ENCODE results near the gene MT1H. TPM values are rescaled to one million over a fixed set of nuclear protein-coding genes. Genes with fewer than 3 reads are reported as not detected.
"Not testable (repeated sequence)": the region's sequence is repeated elsewhere in the genome, so short reads cannot be mapped to it uniquely, and the experiment has no call there.

The MT1H gene
- not detected for total RNA-seq

DNA sequence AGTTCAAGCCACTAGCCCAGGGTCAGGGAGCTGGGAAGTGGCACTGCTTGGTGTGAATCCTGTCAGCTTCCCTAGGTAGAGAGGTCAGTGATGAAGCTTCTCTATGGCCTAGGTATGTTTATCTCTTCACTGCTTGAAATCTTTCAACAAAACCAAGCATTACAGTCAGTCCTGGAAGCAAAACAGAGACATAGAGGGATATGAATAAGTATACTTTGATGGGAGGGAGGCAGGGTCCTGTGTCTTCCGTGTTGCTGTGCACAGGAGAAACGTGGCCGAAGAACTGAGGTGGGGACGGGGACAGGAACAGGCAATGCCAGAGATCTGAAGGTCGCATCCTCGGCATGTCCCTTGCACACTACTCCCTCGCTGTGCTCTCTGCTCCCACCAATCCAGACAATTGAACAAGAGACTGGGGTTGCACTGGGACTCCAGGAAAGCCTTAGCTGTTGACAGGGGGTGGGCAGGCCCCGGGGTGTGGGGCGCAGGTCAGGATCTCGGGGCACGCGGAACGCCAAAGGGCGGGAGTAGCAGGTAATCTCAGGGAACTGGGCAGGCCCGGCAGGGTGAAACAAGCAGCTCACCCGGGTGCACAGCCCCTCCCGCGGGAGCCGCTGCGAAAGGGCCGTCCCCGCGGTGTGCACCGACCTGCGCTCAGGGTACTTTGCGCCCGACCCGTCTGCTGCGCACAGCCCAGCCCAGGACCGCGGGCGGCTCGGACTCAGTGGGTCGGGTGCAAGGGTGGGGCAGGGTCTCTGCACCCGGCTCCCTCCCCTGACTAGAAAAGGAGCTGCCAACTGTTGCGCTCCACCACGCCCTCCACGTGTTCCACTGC, at the start of gene MT1H:
Gene MT1H, plus strand, starts transcription at position 810 of the 835 bp plus-strand sequence. CDS start 71 bp downstream, outside the sequence.
- H3K4me1 ChIP-seq (ENCODE audit: insufficient read depth, low read length): no peaks in the 10 kb centered on the region
- H3K4me3 ChIP-seq (ENCODE audit: low read length): no peak within 1 kb of the TSS
- no peaks in the 10 kb centered on the region for H3K9me3 ChIP-seq (ENCODE audit: low read depth, low read length)
- peaks cover 93% of the 10 kb centered on the region for H3K27me3 ChIP-seq (ENCODE audit: insufficient read depth, low read length)

DNA sequence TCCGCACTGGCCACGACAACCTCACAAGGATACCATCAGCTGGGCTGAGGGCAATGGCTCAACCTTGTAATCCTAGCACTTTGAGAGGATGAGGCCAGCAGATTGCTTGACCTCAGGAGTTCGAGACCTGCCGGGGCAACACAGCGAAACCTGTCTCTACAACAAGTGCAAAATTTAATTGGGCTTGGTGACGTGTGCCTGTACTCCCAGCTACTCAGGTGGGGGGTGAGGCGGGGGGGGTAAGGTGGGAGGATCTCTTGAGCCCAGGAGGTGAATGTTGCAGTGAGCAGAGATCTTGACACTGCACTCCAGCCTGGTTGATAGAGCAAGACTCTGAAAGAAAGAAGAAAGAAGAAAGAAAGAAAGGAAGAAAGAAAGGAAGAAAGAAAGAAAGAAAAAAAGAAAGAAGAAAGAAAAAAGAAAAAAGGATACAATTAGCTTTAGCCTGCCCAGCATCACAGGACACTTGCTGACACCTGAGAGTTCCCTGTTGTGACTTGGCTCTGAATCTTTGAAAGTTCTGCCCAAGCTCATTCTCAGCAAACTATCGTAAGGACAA, 49.2 kb upstream of the MT1H start:
- H3K4me1 ChIP-seq (ENCODE audit: insufficient read depth, low read length): peaks cover 16% of the 10 kb centered on the region
- no peak overlapping the region for H3K4me3 ChIP-seq (ENCODE audit: low read length)
- H3K9me3 ChIP-seq (ENCODE audit: low read depth, low read length): no peaks in the 10 kb centered on the region
- H3K27me3 ChIP-seq (ENCODE audit: insufficient read depth, low read length): peaks cover 39% of the 10 kb centered on the region

DNA sequence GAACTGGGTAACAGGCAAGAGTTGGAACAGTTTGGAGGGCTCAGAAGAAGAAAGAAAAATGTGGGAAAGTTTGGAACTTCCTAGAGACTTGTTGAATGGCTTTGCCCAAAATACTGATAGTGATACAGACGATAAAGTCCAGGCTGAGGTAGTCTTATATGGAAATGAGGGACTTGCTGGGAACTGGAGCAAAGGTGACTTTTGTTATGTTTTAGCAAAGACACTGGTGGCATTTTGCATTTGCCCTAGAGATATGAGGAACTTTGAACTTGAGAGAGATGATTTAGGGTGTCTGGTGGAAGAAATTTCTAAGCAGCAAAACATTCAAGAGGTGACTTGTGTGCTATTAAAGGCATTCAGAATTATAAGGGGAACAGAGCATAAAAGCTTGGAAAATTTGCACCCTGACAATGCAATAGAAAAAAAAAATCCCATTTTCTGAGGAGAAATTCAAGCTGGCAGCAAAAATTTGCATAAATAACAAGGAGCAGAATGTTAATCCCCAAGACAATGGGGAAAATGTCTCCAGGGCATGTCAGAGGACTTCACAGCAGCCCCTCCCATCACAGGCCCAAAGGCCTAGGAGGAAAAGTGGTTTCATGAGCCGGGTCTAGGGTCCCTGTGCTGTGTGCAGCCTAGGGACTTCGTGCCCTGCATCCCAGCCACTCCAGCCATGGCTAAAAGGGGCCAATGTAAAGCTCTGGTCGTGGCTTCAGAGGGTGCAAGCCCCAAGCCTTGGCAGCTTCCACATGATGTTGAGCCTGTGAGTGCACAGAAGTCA, 47.8 kb upstream of the MT1H start:
- H3K4me3 ChIP-seq (ENCODE audit: low read length); H3K9me3 ChIP-seq (ENCODE audit: low read depth, low read length): not testable (repeated sequence)
- H3K27me3 ChIP-seq (ENCODE audit: insufficient read depth, low read length): peaks cover 41% of the 10 kb centered on the region
- peaks cover 23% of the 10 kb centered on the region for H3K4me1 ChIP-seq (ENCODE audit: insufficient read depth, low read length)

DNA sequence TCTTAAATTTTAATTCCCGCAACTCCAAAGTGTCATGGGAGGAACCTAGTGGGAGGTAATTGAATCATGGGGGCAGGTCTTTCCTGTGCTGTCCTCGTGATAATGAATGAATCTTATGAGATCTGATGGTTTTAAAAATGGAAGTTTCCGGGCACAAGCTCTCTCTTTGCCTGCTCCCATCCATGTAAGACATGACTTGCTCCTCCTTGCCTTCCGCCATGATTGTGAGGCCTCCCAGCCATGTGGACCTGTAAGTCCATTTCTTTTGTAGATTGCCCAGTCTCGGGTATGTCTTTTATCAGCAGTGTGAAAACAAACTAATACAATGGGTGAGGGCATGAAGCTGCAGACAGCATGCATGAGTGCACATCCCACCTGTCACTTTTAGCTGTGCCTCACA, 46.4 kb upstream of the MT1H start:
- H3K4me3 ChIP-seq (ENCODE audit: low read length); H3K9me3 ChIP-seq (ENCODE audit: low read depth, low read length): not testable (repeated sequence)
- H3K4me1 ChIP-seq (ENCODE audit: insufficient read depth, low read length): peaks cover 13% of the 10 kb centered on the region
- H3K27me3 ChIP-seq (ENCODE audit: insufficient read depth, low read length): peaks cover 34% of the 10 kb centered on the region

DNA sequence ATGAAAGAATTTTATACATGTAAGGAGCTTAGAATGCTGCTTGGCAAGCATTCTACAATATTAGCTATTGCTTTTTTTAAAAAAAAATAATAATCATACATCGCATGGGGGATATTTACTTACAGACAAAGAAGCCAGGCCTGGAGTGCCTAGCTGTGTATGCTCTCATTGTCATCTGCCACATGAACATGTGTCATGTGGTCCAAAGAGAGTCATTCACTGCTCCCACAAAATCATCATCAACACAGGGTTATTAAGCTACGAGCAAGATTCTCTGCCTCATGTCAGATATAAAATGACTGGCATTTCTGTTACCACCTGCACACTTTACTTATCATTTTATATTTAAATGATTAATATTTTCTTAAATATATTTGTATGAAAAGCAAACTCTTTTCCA, 46.0 kb upstream of the MT1H start:
- peaks cover 13% of the 10 kb centered on the region for H3K4me1 ChIP-seq (ENCODE audit: insufficient read depth, low read length)
- peaks cover 30% of the 10 kb centered on the region for H3K27me3 ChIP-seq (ENCODE audit: insufficient read depth, low read length)
- no peak overlapping the region for H3K4me3 ChIP-seq (ENCODE audit: low read length)
- no peaks in the 10 kb centered on the region for H3K9me3 ChIP-seq (ENCODE audit: low read depth, low read length)

DNA sequence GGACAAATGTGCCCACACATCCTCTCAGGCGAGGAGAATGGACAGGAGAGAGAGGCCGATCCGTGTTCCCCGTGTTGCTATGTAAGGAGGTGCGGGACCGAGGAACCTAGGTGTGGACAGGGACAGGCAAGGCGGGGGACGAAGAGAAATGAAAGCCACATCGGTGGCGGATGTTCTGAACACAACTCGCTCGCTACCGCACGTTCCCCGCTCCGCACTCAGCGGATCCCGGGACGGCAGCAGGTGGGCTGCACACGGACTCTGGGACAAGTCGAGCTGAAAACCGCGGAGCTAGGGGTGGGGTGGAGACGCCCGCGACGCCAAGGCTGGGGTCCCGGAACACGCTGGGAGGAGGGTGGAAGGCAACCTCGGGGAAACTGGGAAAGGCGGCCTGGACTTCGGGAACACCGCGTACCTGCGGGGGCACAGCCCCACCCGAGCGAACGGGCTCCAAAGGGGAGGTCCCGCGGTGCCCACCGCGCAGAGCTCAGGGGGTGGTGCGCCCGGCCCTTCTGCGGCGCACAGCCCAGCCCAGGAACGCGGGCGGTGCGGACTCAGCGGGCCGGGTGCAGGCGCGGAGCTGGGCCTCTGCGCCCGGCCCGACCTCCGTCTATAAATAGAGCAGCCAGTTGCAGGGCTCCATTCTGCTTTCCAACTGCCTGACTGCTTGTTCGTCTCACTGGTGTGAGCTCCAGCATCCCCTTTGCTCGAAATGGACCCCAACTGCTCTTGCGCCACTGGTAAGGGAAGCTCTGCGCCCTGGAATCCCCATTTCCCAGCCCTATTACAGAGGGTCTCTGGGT, 44.3 kb upstream of the MT1H start, which contains the start of gene MT1E:
Gene MT1E, plus strand, starts transcription at position 642 of the 803 bp plus-strand sequence. Its CDS starts 71 bp downstream, at position 713.
- H3K27me3 ChIP-seq (ENCODE audit: insufficient read depth, low read length): peaks cover 31% of the 10 kb centered on the region
- peaks cover 13% of the 10 kb centered on the region for H3K4me1 ChIP-seq (ENCODE audit: insufficient read depth, low read length)
- no peaks in the 10 kb centered on the region for H3K9me3 ChIP-seq (ENCODE audit: low read depth, low read length)
- H3K4me3 ChIP-seq (ENCODE audit: low read length): peak within 1 kb of the TSS; percentile 48

DNA sequence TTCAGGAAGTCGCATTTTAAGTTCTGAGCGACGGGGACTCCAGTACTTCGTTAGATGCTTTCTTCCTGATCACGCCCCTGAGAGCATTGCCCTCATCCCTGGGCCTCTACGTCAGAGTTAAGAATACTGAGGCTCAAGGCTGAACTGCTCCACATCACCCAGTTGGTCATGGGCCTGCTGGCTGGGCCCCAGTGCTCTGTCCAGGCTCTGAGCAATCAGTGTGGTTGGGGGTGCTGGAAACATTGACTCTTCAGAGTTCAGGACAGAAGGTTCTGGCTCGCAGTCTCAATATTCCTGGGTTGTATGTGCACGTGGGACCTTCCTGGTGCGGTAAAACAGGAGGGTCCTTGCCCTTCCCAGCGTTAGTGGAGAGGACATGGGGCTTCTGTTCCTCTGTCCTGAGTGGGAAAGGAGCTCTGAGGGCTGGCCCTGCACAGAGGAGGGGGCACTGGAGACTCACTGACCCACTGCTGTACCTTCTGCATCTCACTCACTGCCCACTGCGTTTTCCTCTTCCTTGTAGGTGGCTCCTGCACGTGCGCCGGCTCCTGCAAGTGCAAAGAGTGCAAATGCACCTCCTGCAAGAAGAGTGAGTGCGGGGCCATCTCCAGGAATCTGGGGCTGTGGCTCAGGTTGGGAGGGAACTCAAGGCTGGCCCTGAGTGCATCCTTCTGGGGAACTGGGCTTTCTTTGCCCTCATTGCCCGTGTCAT, 43.5 kb upstream of the MT1H start:
- no peaks in the 10 kb centered on the region for H3K9me3 ChIP-seq (ENCODE audit: low read depth, low read length)
- H3K4me1 ChIP-seq (ENCODE audit: insufficient read depth, low read length): peaks cover 13% of the 10 kb centered on the region
- H3K27me3 ChIP-seq (ENCODE audit: insufficient read depth, low read length): peaks cover 39% of the 10 kb centered on the region
- peak overlapping the region; percentile 48 for H3K4me3 ChIP-seq (ENCODE audit: low read length)

DNA sequence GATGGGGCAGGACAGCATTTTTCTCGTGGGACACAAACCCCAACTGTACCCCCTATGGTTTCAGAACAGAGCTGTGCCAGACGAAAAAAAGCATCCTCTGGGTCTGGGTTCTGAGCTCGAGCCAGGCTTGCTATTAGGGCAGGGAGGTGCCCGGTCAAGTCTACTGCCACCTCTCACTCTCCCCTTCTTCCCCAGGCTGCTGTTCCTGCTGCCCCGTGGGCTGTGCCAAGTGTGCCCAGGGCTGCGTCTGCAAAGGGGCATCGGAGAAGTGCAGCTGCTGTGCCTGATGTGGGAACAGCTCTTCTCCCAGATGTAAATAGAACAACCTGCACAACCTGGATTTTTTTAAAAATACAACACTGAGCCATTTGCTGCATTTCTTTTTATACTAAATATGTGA, 42.9 kb upstream of the MT1H start:
- no peaks in the 10 kb centered on the region for H3K9me3 ChIP-seq (ENCODE audit: low read depth, low read length)
- H3K4me1 ChIP-seq (ENCODE audit: insufficient read depth, low read length): peaks cover 13% of the 10 kb centered on the region
- H3K4me3 ChIP-seq (ENCODE audit: low read length): no peak overlapping the region
- peaks cover 45% of the 10 kb centered on the region for H3K27me3 ChIP-seq (ENCODE audit: insufficient read depth, low read length)

DNA sequence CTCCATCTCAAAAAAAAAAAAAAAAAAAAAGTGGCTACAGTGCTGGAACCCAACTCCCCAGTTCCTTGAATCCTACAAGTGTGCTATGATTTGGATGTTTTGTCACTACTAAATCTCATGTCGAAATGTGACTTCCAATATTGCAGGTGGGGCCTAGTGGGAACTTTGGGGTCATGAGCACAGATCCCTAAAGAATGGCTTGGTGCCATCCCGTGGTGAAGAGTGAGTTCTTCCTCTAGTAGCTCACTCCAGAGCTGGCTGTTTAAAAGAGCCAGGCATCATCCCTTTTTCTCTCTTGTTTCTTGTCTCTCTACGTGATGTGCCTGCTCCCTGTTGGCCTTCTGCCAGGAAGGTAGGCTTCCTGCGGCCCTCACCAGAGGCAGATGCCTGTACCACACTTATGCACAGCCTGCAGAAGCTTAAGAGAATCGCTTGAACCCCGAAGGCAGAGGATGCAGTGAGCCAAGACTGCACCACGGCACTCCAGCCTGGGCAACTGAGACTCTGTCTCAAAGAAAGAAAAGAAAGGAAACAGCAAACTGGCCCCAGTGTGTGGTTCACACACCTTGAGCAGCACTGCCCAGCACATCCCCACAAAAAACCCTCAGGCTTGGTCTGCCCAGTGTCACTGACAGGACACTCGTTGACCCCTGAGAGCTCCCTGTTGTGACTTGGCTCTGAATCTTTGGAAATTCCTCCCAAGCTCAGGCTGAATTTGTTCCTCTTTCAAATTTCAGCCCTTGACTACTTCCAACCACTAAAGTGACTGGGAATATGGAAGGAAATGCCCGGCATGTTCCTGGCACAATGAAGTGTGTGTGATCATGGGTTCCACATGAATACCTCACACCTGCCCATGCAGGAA, 40.9 kb upstream of the MT1H start:
- H3K4me3 ChIP-seq (ENCODE audit: low read length): no peak overlapping the region
- peaks cover 19% of the 10 kb centered on the region for H3K4me1 ChIP-seq (ENCODE audit: insufficient read depth, low read length)
- H3K27me3 ChIP-seq (ENCODE audit: insufficient read depth, low read length): peaks cover 65% of the 10 kb centered on the region
- no peaks in the 10 kb centered on the region for H3K9me3 ChIP-seq (ENCODE audit: low read depth, low read length)

DNA sequence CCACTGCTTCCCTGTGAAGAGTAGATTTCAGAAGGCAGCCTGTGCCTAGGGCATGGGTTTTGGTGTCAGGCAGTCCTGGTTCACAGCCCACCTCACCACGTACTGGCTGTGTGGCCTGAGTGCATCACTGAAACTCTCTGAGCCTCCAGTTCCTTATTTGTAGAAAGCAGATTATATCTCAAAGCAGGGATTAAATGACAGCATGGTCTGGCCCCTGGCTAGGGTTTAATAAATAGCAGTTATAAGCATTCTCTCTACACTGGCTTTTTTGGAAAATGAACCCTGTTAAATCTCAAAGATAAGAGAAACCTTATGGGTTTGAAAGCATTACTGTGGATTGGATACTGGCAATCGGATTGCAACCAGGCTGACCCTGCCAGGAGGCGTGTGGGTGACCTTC, 40.1 kb upstream of the MT1H start:
- H3K4me1 ChIP-seq (ENCODE audit: insufficient read depth, low read length): peaks cover 19% of the 10 kb centered on the region
- peaks cover 70% of the 10 kb centered on the region for H3K27me3 ChIP-seq (ENCODE audit: insufficient read depth, low read length)
- H3K9me3 ChIP-seq (ENCODE audit: low read depth, low read length): no peaks in the 10 kb centered on the region
- no peak overlapping the region for H3K4me3 ChIP-seq (ENCODE audit: low read length)

DNA sequence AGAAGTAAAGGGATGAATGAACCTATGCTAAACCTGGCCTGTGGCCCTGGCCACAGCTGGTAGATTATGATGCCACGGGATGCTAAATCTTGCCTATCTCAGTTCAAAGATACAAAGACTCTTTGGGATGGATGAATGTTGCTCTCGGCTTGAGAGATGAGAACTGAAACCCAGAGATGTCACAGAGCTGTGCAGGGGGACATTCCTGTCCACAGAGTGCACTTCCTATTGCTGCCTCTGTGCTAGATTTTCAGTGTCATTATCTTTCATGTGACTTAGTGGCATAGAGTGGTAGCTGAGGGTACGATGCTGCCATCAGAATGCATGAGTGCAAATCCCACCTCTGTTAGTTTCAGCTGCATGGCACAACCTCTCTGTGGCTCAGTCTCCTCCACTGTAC, 39.5 kb upstream of the MT1H start:
- no peak overlapping the region for H3K4me3 ChIP-seq (ENCODE audit: low read length)
- peaks cover 21% of the 10 kb centered on the region for H3K4me1 ChIP-seq (ENCODE audit: insufficient read depth, low read length)
- peaks cover 72% of the 10 kb centered on the region for H3K27me3 ChIP-seq (ENCODE audit: insufficient read depth, low read length)
- no peaks in the 10 kb centered on the region for H3K9me3 ChIP-seq (ENCODE audit: low read depth, low read length)

DNA sequence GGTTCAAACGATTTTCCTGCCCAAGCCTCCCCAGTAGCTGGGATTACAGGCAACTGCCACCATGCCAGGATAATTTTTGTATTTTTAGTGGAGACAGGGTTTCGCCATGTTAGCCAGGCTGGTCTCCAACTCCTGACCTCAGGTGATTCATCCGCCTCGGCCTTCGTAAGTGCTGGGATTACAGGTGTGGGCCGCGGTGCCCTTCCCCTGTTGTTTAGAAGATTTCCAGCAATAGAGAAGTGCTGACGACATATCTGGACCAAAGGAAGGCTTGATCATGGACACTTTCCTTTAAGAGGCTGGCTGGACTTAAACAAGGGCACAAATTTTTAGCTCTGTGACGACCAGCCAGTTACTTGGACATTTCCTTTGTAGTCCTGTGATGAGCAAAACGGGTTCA, 38.4 kb upstream of the MT1H start:
- Histone ChIP-seq H3K27me3 (ENCODE audit: insufficient read depth, low read length) (peaks cover 73% of the 10 kb centered on the region), H3K4me3 (ENCODE audit: low read length) (no peak overlapping the region), H3K4me1 (ENCODE audit: insufficient read depth, low read length) (peaks cover 16% of the 10 kb centered on the region), H3K9me3 (ENCODE audit: low read depth, low read length) (no peaks in the 10 kb centered on the region)

DNA sequence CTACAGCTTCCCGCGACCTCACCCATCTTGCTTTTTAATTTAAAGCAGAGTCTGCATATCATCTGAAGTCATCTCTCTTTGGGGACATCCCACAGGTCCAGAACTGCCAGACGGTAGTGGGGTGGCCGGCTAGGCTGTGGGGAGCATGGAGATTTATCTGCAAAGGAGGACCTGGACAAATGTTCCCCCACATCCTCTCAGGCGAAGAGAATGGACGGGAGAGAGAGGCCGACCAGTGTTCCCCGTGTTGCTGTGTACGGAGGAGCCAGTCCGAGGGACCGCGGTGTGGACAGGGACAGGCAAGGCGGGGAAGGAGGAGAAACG, 37.8 kb upstream of the MT1H start:
- Histone ChIP-seq H3K27me3 (ENCODE audit: insufficient read depth, low read length) (peaks cover 76% of the 10 kb centered on the region), H3K4me3 (ENCODE audit: low read length) (no peak overlapping the region)

More for the DNA sequence above, 37.8 kb upstream of the MT1H start:
- Histone ChIP-seq H3K4me1 (ENCODE audit: insufficient read depth, low read length) (peaks cover 16% of the 10 kb centered on the region), H3K9me3 (ENCODE audit: low read depth, low read length) (no peaks in the 10 kb centered on the region)
